Pancreas (tissue), 10 donors: Measurements from ENCODE around the gene CROCC. TPM values are rescaled to one million over a fixed set of nuclear protein-coding genes. Genes with fewer than 3 reads are reported as not detected.
A peak's percentile ranks its signal among the peaks of the same experiment; 100 is the strongest.

Experiments used
- ATAC-seq, 4 donors: fragments of 200-7000 bp; cut with Tn5 transposase; one replicate each; pipeline versions ENCODE4 v1.8.0 to v1.9.1; 2020; ENCODE audit warnings: mild to moderate bottlenecking in 4 of 4, moderate library complexity in 4 of 4
- DNase-seq, 6 donors: peaks; one replicate each; pipeline ENCODE4 v3.0.0-alpha.2; 2020
- FAIRE-seq: peaks from 2 replicates; lab custom pipeline; 2012; peaks lifted over from hg19 to GRCh38; lab: Jason Lieb, UNC
- H3K27ac ChIP-seq, 4 donors: fragments of 200-600 bp; sonication (generic); 1 replicate in 3 of 4; 2 replicates in 1 of 4; pipeline versions ENCODE4 v1.5.0 to v1.8.0; 2020
- H3K27me3 ChIP-seq, 4 donors: fragments of 200-600 bp; one replicate each; pipeline ENCODE4 v1.8.0; 2021
- H3K36me3 ChIP-seq, 3 donors: fragments of 200-600 bp; sonication (generic) in 1 of 3; one replicate each; pipeline versions ENCODE4 v1.5.0 to v1.8.0; 2020 to 2021
- H3K4me1 ChIP-seq, 3 donors: fragments of 200-600 bp; one replicate each; pipeline ENCODE4 v1.8.0; 2021
- H3K4me3 ChIP-seq, 4 donors: fragments of 200-600 bp; sonication (generic) in 2 of 4; one replicate each; pipeline versions ENCODE4 v1.5.0 to v1.8.0; 2020 to 2021
- H3K9me3 ChIP-seq, 4 donors: fragments of 200-600 bp; one replicate each; pipeline ENCODE4 v1.8.0; 2021
- WGBS, 2 donors: extraction: QIAGEN DNeasy Blood & Tissue Kit; methylation state at CpG; one replicate each; pipeline ENCODE4 v1.1.7; 2013; 5-methylcytosine and 5-hydroxymethylcytosine counted together
- intact Hi-C, 3 donors: fragments of 100-400 bp; cut with DNase I; formaldehyde crosslinking; loops; one replicate each; pipeline versions ENCODE4 v1.11.1 to v1.14.2; 2022
- polyA plus RNA-seq, 2 donors: library from polyadenylated mRNA; stranded (reverse); fragments of 200-250 nt; gene quantifications; one replicate each; pipeline ENCODE4 v1.2.3, GENCODE V29; 2013
- total RNA-seq, 6 donors: library from RNA; stranded (reverse); fragmentation: NEBNext Ultra II Directional in 4 of 6; extraction: Animal tissue kit (Norgen Biotek cat#: 25700) in 4 of 6; gene quantifications; one replicate each; pipeline versions ENCODE4 v1.2.1 to v1.2.4, GENCODE V29; 2021 to 2023
- TF ChIP-seq, protein P1 (sequence below), 4 donors: fragments of 200-600 bp; sonication (generic) in 3 of 4; IDR thresholded peaks; one replicate each; pipeline versions ENCODE4 v1.5.0 to v1.8.0; 2021; ENCODE audit warnings: antibody characterized with exemption in 4 of 4
- donor health status: healthy with polysubstance abuse.
- donor health status: DM: no; HTN: no; CAD: no; lungs with moderate emphysema.
- donor health status: DM: no; HTN: no; CAD: no.
- donor health status: control.
- donor health status: control.
- donor health status: Bipolar disorder and iron deficiency.
- donor health status: DM: yes; HTN: yes; CAD: no.
- donor health status: DM: no; HTN: no; CAD: no.
- donor health status: DM: no; HTN: no; CAD: no.
- donor health status: DM: yes; HTN: yes; CAD: no.

Gene CROCC
- total and polyA plus RNA-seq, 8 donors, result 8.1 to 101 (median 14.6) TPM

GRCh38 chr1:16978567-16979474 lies 57.1 kb downstream of the CROCC start:
- peak in 3 of 4 donors; percentile 10 to 25 (median 17) for ATAC-seq
- no peaks in the 10 kb centered on the region for H3K9me3 ChIP-seq
- no peaks in the 10 kb centered on the region for H3K4me1 ChIP-seq
- WGBS, 2 donors, result 79 to 82% methylated on average over 20 of the region's 20 CpGs
- H3K27me3 ChIP-seq, result no peaks in the 10 kb centered on the region
- peak in 1 of 6 donors; percentile 56 for DNase-seq
- intact Hi-C loops, result no loop called here
- FAIRE-seq, result no peak
- peak overlapping the region in 1 of 4 donors; percentile 8 for H3K27ac ChIP-seq
- H3K36me3 ChIP-seq, result no peaks in the 10 kb centered on the region
- TF ChIP-seq, protein P1, sequence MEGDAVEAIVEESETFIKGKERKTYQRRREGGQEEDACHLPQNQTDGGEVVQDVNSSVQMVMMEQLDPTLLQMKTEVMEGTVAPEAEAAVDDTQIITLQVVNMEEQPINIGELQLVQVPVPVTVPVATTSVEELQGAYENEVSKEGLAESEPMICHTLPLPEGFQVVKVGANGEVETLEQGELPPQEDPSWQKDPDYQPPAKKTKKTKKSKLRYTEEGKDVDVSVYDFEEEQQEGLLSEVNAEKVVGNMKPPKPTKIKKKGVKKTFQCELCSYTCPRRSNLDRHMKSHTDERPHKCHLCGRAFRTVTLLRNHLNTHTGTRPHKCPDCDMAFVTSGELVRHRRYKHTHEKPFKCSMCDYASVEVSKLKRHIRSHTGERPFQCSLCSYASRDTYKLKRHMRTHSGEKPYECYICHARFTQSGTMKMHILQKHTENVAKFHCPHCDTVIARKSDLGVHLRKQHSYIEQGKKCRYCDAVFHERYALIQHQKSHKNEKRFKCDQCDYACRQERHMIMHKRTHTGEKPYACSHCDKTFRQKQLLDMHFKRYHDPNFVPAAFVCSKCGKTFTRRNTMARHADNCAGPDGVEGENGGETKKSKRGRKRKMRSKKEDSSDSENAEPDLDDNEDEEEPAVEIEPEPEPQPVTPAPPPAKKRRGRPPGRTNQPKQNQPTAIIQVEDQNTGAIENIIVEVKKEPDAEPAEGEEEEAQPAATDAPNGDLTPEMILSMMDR (IDR thresholded peaks at IDR 0.05), result no peak
- peak overlapping the region in 1 of 4 donors; percentile 58 for H3K4me3 ChIP-seq

- peak overlapping the region in 2 of 4 donors; percentile 8 to 39 for H3K27ac ChIP-seq
- H3K4me1 ChIP-seq, result no peaks in the 10 kb centered on the region
- no peaks in the 10 kb centered on the region for H3K9me3 ChIP-seq
- DNase-seq, result peak in 1 of 6 donors; percentile 58
- H3K36me3 ChIP-seq, result no peaks in the 10 kb centered on the region
- no peaks in the 10 kb centered on the region for H3K27me3 ChIP-seq
- no peak for FAIRE-seq
- intact Hi-C loops, result no loop called here
- H3K4me3 ChIP-seq, result peak overlapping the region; percentile 18 to 58 (median 38)
- TF ChIP-seq, protein P1 (IDR thresholded peaks at IDR 0.05), result no peak
- peak; percentile 8 to 53 (median 26) for ATAC-seq
- 23 to 27% methylated on average over 40 to 44 of the region's 44 CpGs for WGBS, 2 donors
These were observed 58.0 kb downstream of the CROCC start for GRCh38 chr1:16979475-16980327.

- no peak for FAIRE-seq
- H3K27ac ChIP-seq, result peak within 1 kb of the TSS in 2 of 4 donors; percentile 8 to 39
These were observed 58.9 kb downstream of the CROCC start, which contains the start of gene MFAP2 for GRCh38 chr1:16980473-16981268. Gene MFAP2, minus strand, starts transcription at chr1:16980620. Its CDS starts 2,347 bp downstream, at chr1:16978273.

DNA sequence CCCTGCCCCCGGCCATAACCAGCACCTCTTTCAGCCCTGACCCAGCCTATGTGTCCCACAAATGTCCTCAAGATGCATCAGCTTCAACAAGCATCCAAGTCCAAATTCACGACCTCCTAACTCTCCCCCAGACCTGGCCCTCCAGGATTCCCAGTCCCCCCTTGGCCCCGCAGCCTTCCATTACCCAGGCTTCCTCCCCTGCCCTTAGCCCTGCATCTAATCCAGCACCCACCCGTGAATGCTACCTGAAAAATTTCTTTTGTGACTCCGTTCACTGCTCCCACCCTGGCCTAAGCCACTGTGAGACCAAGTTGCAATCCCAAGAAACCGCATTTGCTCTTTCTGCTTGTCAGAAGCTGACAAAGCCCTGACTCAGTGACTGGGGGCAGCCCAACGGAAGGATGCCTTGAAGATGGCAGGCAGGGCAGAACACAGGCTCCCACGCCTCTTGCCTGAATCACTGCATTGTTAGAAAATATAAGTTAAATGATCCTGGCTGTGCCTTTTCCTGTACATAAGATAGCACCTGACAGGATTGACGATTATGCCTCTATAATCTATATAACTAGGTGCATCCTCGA lies 59.6 kb downstream of the CROCC start:
- no peaks in the 10 kb centered on the region for H3K27me3 ChIP-seq
- no peak for FAIRE-seq
- no peaks in the 10 kb centered on the region for H3K9me3 ChIP-seq
- WGBS, 2 donors, result 82 to 93% methylated on average over 10 of the region's 10 CpGs
- intact Hi-C loops, result no loop called here
- TF ChIP-seq, protein P1 (IDR thresholded peaks at IDR 0.05), result no peak
- H3K4me3 ChIP-seq, result no peak overlapping the region
- no peaks in the 10 kb centered on the region for H3K4me1 ChIP-seq
- no peak overlapping the region for H3K27ac ChIP-seq
- peaks cover 0 to under 1% (median 0%) of the 10 kb centered on the region in 3 donors for H3K36me3 ChIP-seq
- ATAC-seq, result no peak
- no peak for DNase-seq

More at GRCh38 chr1:16980473-16981268, 58.9 kb downstream of the CROCC start, which contains the start of gene MFAP2:
- peak in 2 of 6 donors; percentile 69 to 73 for DNase-seq
- Histone ChIP-seq H3K4me1 (no peaks in the 10 kb centered on the region), H3K9me3 (no peaks in the 10 kb centered on the region), H3K4me3 (peak within 1 kb of the TSS; percentile 18 to 58 (median 38)), H3K27me3 (no peaks in the 10 kb centered on the region), H3K36me3 (no peaks in the 10 kb centered on the region)
- 11% methylated on average over 42 to 53 of the region's 53 CpGs for whole genome bisulfite sequencing, 2 donors
- intact Hi-C loops, result no loop called here
- TF ChIP-seq, protein P1 (IDR thresholded peaks at IDR 0.05), result no peak
- peak in 3 of 4 donors; percentile 50 to 70 (median 64) for ATAC-seq
